Activated CD4-positive, alpha-beta T cell treated with anti-CD3 and anti-CD28 coated beads for 1 hour (primary cell): ENCODE results near the gene FAM241A.
"Not testable (repeated sequence)": the region's sequence is repeated elsewhere in the genome, so short reads cannot be mapped to it uniquely, and the experiment has no call there.

ENCODE experiments used
- DNase-seq: peaks from one replicate; pipeline ENCODE4 v3.0.0-alpha.2; 2020

FAM241A gene

DNA sequence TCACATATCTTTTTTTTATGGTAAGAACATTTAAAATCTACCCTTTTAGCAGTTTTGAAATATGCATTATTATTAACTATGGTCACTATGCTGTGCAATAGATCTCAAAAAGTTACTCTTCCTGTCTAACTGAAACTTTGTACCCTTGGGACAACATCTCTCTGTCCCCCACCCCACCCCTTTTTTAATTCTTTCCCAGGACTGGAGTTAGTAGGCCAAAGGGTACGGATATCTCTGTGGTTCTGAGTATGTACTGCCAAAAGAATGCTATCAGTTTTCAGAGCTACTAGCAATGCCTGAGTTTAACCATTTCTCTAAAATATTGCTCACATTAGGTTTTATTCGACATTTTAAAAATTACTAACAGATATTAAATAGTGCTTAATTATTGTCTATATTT, 4.7 kb upstream of the FAM241A start:
- no peak for DNase-seq

DNA sequence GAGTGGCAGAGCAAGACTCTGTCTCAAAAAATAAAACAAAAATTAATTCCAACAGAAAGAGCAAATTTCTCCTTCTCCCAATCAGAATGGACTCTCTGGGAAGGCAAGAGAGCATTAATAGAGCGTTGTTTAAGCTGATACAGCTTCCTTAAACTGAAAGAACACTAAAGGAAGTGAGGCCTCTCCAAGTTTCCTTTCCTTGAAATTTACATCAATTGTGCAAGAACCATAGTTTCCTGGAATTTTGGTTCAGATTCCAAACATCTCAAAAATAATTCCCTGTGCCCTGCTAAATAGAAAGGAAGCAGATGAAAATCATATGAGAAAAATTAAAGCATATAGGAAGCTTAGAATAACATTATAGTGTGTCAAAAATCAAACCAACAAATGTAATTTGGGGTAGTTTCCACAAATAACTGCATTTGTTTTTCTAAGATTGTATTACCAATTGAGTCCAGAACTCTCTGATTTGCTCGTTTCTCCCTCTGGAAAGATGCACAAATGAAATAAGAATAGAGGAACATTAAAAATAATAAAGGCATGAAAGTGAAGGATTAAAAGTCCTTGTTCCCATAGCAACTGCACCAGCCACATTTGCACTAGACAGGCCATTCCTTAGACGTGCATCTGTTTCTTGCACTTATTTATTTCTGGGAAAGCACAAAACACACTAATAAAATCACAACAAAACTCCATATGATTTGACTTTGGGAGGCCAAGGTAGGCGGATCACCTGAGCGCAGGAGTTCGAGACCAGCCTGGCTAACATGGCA, 3.7 kb upstream of the FAM241A start:
- DNase-seq, result no peak

DNA sequence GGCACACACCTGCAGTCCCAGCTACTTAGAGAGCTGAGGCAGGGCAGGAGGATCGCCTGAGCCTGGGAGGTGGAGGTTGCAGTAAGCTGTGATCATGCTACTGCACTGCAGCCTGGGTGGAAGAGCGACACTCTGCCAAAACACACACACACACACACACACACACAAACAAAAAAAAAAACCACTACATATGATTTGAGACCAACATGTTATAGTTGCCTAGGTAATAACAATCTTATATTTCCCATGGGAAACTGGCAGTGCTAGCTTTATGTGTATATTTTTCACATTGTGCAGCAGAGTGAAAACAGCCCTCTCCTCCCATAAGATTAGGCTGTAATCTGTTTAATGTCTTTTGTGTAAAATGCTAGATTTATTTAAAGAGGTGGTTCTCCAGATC, 3.1 kb upstream of the FAM241A start:
- DNase-seq, result no peak

DNA sequence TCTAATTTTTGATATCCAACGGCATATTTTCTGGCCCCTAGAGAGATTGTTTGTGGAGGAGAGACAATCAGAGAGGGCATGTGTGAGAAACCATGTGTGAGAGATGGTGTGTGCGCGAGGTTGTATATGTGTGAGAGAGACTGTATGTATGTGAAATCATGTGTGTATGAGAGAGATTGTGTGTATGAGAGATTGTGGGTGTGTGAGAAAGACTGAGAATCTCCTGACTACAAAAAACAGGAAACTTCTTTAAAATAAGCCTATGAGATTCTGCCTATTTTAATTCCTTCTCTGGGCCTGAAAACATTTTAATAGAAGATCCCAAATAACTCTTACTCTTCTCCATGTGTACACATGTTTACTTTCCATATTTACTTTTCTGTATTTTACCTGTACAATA, 1.5 kb upstream of the FAM241A start:
- no peak for DNase-seq

DNA sequence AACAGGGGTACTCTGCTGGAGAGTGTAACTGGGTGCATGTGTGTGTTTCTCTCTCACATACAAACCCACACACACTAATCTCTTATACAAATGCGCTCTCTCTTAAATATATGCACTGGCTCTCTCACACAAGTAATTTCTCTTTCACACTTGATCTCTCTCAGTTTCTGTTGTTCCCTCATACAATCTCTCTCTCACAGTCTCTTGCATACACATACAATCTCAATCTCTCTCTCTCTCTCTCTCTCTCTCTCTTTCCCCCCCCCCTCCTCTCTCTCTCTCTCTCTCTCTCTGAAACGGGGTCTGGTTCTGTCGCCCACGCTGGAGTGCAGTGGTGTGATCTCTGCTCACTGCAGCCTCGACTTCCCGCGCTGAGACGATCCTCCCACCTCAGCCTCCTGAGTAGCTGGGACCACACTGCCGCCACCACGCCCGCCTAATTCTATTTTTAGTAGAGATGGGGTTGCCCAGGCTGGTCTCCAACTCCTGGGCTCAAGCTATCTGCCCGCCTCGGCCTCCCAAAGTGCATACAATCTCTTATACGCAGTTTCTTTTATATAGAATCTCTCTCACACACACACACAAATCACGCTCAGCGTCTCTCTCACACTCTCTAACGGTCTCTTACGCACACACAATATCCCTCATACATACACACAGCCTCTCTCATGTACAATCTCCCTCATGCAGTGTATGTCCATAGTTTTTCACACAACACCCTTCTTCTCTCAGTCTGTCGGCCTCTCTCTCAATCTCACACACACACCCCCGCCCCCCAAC, 518 bp upstream of the FAM241A start:
- DNase-seq, result no peak

DNA sequence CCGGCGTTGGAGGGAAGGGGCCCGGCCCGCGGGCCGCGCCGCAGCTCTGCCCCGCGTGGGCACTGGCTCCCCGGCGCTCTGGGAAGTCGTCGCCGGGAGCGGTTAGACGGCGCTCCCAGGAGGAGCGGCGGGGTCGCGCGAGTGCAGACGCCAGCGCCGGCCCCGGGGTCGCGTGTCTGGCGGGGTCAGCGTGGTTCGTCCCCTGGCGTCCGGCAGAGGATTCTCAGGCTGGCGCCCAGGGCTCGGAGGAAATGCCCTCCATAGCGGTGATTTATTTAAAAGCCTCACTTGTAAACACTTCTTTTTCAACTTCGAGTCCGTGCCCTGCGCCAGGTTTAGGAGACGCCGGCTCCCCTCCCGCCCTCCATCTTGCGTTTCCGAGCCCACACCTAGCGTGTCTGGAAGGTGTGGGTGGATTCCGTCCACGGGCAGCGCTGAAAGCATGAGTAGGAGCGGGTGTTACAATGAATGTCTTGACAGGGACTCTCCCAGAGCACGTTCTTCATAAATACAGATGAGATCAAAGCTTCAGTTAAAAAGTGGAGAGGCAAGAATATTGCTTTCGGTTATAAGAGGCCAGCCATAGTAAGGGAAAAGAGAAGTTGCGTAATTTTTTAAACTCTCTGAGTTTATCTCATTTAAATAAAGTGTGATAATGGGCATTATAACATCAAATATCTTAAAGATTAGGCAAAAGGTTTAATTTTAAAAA, 692 bp downstream of the FAM241A start:
- peak; percentile 46 for DNase-seq

DNA sequence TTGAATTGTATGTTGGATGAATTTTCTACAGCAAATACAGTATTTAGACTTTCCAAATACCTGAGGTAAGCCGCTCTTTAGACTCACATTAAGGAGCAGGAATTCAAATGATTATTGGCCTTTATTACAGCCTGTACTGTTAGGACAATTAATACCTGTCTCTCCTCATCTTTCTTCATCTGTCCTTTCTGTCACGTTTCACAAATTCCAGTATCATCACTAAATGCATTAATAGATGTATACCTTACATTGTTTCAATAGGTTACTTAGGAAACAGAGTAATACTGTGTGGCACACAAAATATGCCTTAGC, 1.2 kb downstream of the FAM241A start:
- DNase-seq, result no peak

DNA sequence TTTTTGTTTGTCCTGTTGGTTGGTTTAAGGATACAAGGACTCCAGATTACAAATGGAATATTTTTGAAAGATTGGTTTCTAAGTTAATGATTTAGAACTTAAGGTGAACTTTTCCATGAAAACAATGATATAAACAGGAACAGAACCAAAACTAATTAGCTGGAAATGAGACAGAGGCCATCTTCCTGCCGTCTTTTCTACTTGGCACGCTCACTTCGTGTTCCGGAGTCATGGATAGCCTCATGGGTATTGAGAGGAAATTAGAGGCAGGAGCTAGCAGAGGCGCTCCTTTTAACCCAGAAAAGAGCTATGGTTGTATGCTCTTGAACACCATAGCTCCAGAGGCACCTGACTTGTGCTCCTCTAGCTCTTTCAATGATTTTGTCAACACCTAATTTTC, 2.4 kb downstream of the FAM241A start:
- no peak for DNase-seq

DNA sequence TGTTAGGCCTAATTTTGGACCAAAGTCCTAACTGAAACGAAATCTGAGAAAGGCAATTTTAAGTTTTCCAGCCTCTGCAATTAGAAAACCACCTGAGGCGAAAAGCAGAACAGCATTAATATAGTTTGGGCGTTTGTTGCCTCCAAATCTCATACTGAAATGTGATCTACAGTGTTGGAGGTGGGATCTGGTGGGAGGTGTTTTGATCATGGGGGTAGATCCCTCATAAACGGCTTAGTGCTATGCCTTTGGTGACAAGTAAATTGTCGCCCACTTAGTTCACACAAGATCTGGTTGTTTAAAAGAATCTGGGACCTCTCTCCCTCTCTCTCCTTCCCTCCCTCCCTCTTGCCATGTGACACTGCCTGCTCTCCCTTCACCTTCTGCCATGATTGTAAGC, 5.7 kb downstream of the FAM241A start:
- DNase-seq, result no peak

DNA sequence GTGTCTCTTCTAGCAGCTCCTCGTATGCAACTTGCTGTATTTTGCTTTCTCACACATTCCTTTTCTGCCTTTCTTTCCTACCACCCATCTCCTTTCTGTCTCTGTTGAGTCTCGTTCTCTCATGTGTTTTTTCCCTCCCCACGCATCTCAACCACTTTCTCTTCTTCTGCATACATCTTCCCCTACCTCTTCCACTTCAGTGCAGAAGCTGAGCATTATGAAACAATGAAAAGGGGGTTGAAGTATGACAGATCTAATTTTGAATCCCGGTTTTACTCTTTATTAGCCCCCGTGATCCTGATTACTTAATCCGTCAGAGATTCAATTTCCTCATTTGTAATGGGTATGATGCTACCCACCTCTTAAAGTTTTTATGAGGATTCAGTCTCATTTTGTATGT, 7.3 kb downstream of the FAM241A start:
- DNase-seq, result no peak

DNA sequence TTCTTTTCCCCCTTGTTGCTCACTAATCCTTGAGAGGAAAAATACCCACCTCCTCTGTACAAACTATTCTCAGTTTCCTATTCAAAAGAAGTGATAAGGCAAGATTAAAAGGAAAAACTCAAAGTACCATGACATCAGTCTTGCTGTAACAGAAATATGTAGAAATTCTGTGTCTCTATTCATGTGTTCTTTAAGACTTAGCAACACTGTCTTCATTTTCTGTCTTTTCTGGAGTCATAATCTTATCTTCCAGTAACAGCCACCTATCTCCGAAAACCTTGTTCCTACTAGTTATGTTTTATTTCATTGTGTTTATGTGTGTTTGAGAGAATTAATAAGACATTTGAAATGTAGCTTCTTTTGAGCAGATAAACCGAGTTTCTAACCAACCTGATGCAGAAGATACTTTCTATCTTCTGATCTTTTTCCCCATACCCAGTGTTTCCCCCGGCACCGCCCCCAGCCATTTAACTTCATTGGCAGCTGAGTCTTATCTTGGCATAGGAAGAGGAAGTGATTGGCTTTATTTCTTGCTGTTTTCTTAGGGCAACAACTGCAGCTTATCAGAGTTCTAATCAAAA, 8.0 kb downstream of the FAM241A start:
- DNase-seq, result no peak

DNA sequence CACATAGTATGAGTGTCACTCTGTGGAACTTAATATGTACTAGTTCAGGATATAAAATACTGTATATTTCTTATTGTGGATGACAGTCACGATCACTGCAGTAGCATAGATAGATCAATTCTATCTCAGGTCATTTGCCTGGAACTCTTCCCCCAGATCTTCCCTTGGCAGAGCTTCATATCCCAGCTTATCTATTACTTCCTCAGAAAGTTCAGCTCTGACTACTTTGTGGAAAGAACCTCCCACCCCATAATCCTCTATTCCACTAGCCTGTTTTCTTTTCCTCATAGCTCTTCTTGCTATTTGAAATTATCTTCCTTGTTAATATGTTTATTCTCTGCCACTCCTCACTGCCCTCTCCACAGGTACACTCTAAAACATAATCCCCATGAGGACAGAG, 10.9 kb downstream of the FAM241A start:
- no peak for DNase-seq

DNA sequence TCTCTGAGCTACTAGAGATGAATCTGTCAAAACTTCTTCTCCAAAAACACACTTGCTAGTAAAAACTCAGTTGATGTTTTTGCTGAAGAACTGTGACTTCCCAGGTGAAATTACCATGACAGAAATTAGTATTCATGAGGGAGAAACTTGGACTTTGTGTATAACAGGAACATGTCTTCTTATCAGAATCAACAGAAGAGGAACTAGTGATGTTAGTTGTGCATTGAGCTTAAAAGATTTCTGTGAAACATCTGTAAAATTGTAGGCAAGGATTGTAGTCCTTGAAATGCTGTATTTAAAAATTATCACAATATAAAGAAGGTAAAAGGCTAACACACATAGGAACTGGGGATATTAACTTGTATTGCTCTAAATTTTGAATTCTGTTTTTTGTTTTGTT, 11.3 kb downstream of the FAM241A start:
- DNase-seq, result no peak

DNA sequence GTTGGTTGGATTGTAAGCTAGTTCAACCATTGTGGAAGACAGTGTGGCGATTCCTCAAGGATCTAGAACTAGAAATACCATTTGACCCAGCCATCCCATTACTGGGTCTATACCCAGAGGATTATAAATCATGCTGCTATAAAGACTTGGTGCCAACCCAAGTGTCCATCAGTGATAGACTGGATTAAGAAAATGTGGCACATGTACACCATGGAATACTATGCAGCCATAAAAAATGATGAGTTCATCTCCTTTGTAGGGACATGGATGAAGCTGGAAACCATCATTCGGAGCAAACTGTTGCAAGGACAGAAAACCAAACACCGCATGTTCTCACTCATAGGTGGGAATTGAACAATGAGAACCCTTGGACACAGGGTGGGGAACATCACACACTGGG, 18.5 kb downstream of the FAM241A start:
- DNase-seq, result not testable (repeated sequence)

DNA sequence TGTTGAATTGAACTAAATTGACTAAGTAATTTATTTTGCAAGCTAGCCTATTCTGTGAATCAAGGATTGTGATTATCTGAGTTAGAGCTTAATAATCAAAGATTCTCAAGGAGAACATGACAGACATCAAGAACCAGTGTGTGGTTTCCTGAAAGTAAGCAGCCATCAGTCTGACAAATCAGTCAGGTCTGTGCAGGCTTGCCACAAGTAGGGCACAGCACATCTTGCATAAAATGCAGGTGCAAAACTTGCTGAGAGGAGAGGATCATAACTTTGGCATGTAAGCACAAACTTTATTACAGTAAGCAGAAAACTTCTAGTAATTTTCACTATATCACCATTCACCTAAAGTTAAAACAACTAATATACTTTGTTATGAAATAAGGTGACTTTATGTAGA, 22.5 kb downstream of the FAM241A start:
- DNase-seq, result no peak

DNA sequence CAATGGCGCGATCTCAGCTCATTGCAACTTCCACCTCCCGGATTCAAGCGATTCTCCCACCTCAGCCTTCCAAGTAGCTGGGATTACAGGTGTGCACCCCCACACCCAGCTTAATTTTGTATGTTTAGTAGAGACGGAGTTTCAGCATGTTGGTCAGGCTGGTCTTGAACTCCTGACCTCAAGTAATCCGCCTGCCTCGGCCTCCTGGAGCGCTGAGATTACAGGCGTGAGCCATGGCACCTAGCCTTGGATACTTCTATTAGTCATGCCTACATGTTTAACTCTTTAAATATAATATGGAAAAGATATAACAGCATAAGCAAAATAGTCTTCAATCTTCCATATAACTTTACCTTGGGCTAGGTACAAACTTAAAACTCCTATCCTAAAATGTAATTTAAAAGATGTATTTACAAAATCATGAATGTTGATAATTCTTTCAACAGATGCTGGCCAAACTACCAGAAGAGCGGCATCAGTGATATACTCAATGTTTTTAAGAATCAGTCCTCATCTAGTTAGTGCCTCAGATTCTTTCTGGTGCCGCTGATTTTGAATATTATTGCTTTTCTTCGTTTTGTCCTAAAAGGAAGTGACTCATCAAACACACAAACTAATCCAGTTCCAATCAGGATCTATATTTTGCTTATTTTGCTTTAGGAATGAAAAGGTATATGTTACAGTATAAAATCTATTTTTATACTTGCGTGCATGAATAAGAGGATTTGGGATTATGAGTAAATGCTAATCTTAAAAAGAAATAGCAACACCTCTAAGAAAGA, 23.7 kb downstream of the FAM241A start:
- no peak for DNase-seq

DNA sequence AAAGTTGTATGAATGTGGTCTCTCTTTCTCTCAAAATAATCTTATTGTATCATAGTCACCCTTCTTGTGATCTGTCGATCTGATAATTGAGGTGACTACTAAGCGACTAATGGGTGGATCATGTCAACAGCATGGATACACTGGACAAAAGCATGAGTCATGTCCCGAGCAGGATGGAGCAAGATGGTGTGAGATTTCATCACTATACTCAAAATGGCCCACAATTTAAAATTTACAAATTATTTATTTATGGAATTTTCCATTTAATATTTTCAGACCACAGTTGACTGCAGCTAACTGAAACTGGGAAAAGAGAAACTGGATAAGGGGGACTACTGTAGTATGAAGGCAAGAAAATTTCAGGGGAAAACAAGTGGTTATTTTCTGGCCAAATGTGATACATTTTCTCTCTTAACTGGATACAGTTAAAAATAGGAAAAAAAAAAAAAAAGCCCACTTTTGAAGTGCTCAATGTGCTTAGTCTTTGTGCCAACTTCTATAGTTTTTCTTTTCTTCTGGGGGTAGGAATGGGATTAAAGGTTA, 25.3 kb downstream of the FAM241A start:
- no peak for DNase-seq

DNA sequence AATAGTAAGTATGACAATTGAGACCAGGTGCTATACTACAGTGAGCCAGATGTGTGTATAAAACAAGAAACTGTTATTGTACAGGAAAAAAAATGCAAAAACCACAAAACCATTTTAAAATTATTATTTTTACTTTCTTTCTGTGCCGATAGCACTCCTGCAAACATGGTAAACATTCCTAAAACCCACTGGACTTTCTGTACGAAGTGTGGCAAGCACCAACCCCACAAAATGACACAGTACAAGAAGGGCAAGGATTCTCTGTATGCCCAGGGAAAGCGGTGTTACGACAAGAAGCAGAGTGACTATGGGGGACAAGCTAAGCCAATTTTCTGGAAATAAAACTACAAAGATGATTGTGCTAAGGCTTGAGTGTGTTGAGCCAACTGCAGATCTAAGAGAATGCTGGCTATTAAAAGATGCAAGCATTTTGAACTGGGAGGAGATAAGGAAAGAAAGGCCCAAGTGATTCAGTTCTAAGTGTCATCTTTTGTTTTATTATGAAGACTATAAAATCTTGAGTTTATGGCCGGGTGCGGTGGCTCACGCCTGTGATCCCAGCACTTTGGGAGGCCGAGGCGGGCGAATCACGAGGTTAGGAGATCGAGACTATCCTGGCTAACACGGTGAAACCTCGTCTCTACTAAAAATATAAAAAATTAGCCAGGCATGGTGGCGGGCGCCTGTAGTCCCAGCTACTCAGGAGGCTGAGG, 26.0 kb downstream of the FAM241A start:
- DNase-seq, result not testable (repeated sequence)

DNA sequence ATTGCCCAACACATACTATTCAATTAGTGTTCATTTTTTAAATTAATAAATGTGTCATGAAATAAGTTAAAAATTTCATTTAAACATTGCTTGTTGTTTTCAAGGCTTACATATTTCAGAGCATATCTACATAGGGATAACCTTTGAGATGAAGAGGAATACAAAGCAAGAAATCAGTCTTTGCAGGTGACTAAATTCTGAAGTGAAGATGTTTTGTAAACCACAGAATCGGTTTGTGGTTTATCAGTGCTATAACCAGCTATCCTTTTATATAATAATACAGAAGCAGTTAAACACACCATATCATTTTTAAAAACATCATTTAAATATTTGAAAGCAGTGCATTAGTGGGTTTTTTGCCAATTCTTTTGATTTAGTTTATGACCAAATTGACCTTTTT, 26.9 kb downstream of the FAM241A start:
- DNase-seq, result no peak

DNA sequence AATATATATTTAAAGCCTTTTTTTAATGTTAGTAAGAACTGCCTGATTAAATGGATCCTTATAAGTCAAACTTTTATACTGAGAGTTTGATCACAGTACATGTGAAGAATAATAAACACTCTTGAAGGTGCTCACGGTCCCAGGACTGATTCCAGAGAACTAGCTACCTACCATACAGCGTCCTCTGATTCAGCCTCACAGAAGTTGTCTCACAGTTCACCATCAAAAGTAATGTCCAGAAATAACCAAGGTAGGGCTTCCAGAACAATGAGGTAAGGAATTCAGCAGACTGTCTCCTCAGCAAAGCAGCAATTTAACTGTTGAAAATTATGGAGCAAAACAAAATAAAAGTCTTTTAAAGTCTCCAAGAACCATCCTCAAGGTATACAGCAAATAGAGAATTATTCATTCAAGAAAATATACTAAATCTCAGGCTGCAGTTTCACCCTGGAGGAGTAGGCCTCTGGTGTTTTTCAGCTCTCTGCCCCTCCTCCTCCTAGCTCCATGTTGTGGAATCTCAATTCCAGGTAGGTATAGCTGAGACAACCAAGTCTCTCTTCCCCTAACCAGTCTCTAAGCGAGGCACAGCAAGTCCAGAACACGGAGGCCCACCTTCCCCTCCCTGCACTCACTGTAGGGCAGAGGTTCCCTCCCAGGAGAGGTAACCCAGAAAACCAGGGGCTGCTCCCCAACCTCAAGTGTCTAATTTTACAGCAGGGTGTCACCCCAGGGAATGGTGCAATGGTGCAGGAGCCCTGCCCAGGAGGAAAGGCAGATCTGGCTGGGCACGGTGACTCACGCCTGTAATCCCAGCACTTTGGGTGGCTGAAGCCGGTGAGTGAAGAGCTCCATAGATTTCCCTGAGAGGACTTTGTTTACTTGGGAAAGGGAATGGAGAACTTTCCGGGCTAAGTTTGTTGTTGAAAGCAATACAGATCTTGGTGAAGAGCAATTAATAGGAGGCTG, 28.6 kb downstream of the FAM241A start:
- no peak for DNase-seq

DNA sequence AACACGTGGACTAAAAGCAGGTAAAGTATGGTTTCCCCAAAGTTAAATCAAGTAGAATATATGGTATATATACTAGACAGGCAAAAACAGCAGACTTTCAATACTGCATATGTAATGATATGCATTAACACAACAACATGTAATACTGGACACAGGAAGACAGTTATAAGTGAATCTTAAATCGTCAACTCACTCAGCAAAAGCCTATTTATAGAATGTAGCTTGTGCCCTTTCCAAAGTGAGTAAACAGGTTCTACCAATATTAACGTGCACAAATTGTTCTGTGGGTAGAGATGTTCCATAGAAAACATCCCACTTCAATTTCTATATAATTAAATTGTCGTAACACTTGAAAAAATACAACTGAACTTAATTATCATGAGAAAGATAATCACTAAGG, 30.6 kb downstream of the FAM241A start:
- DNase-seq, result no peak
